Activated CD4-positive, alpha-beta T cell treated with anti-CD3 and anti-CD28 coated beads, Interleukin-2, amount 10 ng/mL, durations not matched to agents 24 days and 14 days (primary cell): ENCODE results near the gene FGGY. TPM values are rescaled to one million over a fixed set of nuclear protein-coding genes. Genes with fewer than 3 reads are reported as not detected.

Source experiments
- DNase-seq: peaks from one replicate; pipeline ENCODE4 v3.0.0; 2022
- H3K27ac Mint-ChIP-seq: one replicate; pipeline ENCODE4 v1.8.0; 2022; ENCODE audit warnings: mild to moderate bottlenecking, mixed read lengths
- H3K27me3 Mint-ChIP-seq: one replicate; pipeline ENCODE4 v1.8.0; 2022; ENCODE audit warnings: mixed read lengths
- H3K36me3 Mint-ChIP-seq: one replicate; pipeline ENCODE4 v1.8.0; 2022; ENCODE audit warnings: low read depth, mild to moderate bottlenecking, mixed read lengths
- H3K4me1 Mint-ChIP-seq: one replicate; pipeline ENCODE4 v1.8.0; 2021; ENCODE audit warnings: mixed read lengths
- H3K4me3 Mint-ChIP-seq: one replicate; pipeline ENCODE4 v1.8.0; 2022; ENCODE audit warnings: mild to moderate bottlenecking, moderate library complexity, mixed read lengths
- H3K9me3 Mint-ChIP-seq: one replicate; pipeline ENCODE4 v1.8.0; 2021; ENCODE audit warnings: mixed read lengths
- intact Hi-C: fragments of 100-400 bp; cut with micrococcal nuclease; formaldehyde crosslinking; loops from one replicate; pipeline ENCODE4 v1.15.1; 2023
- total RNA-seq: library from RNA; stranded (reverse); gene quantifications from 2 replicates; pipeline ENCODE4 v1.2.3, GENCODE V29; 2022

FGGY gene
- total RNA-seq, 1 donor from 2014 or later = 8.1 TPM

DNA sequence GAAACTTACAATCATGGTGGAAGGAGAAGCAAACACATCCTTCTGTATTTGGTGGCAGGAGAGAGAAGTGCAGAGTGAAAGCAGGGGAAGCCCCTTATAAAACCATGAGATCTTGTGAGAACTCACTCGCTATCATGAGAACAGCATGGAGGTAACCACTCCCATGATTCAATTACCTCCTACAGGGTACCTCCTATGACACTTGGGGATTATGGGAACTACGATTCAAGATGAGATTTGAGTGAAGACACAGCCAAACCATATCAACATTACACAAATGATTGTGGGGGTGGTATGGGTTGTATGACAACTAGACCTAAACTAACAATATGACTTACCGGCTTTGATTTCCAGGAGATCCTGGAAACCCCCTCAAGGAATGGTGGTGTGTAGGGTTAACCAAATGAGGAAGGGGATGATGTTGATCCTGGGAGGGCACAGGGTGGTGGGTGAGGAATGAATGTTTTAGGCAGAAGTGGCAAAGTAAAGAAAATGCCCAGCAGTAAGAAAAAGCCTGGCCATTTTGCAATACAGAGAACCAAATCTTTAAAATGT is 80.5 kb downstream of the FGGY start:
- DNase-seq = no peak
- Mint-ChIP-seq H3K4me3 (no peak overlapping the region), H3K4me1 (peaks cover 2% of the 10 kb centered on the region), H3K27ac (peak overlapping the region; percentile 31), H3K9me3 (peaks cover 16% of the 10 kb centered on the region), H3K36me3 (peaks cover 9% of the 10 kb centered on the region), H3K27me3 (no peaks in the 10 kb centered on the region)
- intact Hi-C loops = no loop called here

GRCh38 chr1:59378621-59379370 is 81.9 kb downstream of the FGGY start:
- intact Hi-C loops = no loop called here
- Mint-ChIP-seq H3K27ac (no peak overlapping the region), H3K4me3 (no peak overlapping the region), H3K4me1 (peaks cover 2% of the 10 kb centered on the region), H3K36me3 (peaks cover 9% of the 10 kb centered on the region), H3K9me3 (peaks cover 20% of the 10 kb centered on the region), H3K27me3 (no peaks in the 10 kb centered on the region)
- no peak for DNase-seq

GRCh38 chr1:59379371-59379728 is 82.5 kb downstream of the FGGY start:
- H3K4me3 Mint-ChIP-seq = no peak overlapping the region
- peaks cover 9% of the 10 kb centered on the region for H3K36me3 Mint-ChIP-seq
- H3K27me3 Mint-ChIP-seq = no peaks in the 10 kb centered on the region
- H3K27ac Mint-ChIP-seq = no peak overlapping the region
- H3K4me1 Mint-ChIP-seq = peaks cover 2% of the 10 kb centered on the region
- no peak for DNase-seq
- intact Hi-C loops = no loop called here
- H3K9me3 Mint-ChIP-seq = peaks cover 20% of the 10 kb centered on the region

- intact Hi-C loops = no loop called here
- Mint-ChIP-seq H3K36me3 (peaks cover 5% of the 10 kb centered on the region), H3K4me3 (no peak overlapping the region), H3K9me3 (peaks cover 5% of the 10 kb centered on the region), H3K4me1 (no peaks in the 10 kb centered on the region), H3K27ac (no peak overlapping the region), H3K27me3 (no peaks in the 10 kb centered on the region)
- DNase-seq = no peak
These were observed 87.1 kb downstream of the FGGY start for GRCh38 chr1:59383963-59384362.

DNA sequence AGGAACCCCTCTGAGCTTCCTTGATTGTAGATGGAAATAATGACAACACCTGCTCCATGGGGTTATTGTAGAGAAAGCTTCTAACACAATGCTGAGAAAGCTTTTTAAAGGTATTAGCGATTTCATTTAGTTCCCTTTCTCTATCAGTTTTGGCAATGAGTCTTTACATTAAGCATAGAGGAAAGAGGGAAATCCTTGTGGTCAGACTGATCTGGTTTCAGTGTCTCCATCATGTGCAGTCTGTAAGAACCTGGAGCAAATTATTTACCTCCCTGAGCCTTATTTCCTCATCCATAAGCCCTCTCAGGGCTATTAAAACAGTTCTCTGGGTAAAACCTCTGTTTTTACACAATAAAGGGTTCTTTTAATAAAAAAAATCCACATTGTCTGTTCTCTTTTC is 87.5 kb downstream of the FGGY start:
- Mint-ChIP-seq H3K4me1 (no peaks in the 10 kb centered on the region), H3K36me3 (peaks cover 5% of the 10 kb centered on the region), H3K27me3 (no peaks in the 10 kb centered on the region), H3K4me3 (no peak overlapping the region), H3K9me3 (peaks cover 4% of the 10 kb centered on the region), H3K27ac (no peak overlapping the region)
- intact Hi-C loops = no loop called here
- no peak for DNase-seq

- H3K36me3 Mint-ChIP-seq = no peaks in the 10 kb centered on the region
- intact Hi-C loops = no loop called here
- H3K27ac Mint-ChIP-seq = no peak overlapping the region
- no peaks in the 10 kb centered on the region for H3K27me3 Mint-ChIP-seq
- no peak overlapping the region for H3K4me3 Mint-ChIP-seq
- peaks cover 8% of the 10 kb centered on the region for H3K4me1 Mint-ChIP-seq
- peaks cover 10% of the 10 kb centered on the region for H3K9me3 Mint-ChIP-seq
- no peak for DNase-seq
These were observed 91.3 kb downstream of the FGGY start for GRCh38 chr1:59388191-59388590.

DNA sequence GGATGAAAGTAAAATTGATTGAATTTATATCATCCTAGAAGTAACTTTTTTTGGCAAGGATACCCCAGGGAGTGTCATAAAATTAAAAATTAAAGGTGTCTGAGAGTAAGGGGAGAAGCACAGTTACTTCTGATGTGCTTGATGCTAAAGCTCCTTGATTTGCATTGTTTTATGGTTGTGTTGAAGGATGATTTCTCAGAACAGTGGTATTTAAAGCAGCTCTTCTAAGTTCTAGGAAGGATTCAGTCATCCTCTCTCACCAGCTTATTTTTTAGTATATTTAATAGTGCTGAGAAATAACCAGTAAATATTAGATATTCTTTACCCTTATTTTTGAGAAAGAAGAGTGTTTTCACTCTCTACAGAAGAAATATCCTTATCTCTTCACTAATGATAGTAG is 93.0 kb downstream of the FGGY start:
- DNase-seq = no peak
- intact Hi-C loops = no loop called here
- peaks cover 11% of the 10 kb centered on the region for H3K4me1 Mint-ChIP-seq
- H3K36me3 Mint-ChIP-seq = no peaks in the 10 kb centered on the region
- H3K4me3 Mint-ChIP-seq = no peak overlapping the region
- peaks cover 6% of the 10 kb centered on the region for H3K9me3 Mint-ChIP-seq
- no peaks in the 10 kb centered on the region for H3K27me3 Mint-ChIP-seq
- no peak overlapping the region for H3K27ac Mint-ChIP-seq

DNA sequence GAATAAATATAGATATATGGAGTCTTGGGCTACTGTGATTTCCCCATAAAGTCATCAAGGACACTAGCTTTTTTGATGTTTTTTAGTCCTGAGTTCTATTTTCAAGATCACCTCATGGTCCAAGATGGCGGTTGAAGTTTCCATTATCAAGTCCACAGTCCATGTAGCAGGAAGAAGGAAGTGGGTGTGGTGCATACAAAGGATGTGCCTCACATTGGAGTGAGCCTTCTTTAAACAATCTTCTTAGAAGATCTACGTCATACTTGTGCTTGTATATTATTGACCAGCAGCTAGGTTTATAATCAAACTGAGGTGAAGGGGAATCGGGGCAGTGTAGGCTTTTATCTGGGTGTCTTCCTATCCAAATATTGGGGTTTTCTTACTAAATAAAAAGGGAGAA is 93.4 kb downstream of the FGGY start:
- Mint-ChIP-seq H3K36me3 (no peaks in the 10 kb centered on the region), H3K9me3 (peaks cover 6% of the 10 kb centered on the region), H3K4me3 (no peak overlapping the region), H3K27ac (no peak overlapping the region), H3K4me1 (peaks cover 13% of the 10 kb centered on the region), H3K27me3 (no peaks in the 10 kb centered on the region)
- no peak for DNase-seq
- intact Hi-C loops = no loop called here

- intact Hi-C loops = no loop called here
- no peak for DNase-seq
- no peak overlapping the region for H3K27ac Mint-ChIP-seq
- H3K4me3 Mint-ChIP-seq = no peak overlapping the region
- no peaks in the 10 kb centered on the region for H3K27me3 Mint-ChIP-seq
- H3K36me3 Mint-ChIP-seq = no peaks in the 10 kb centered on the region
- H3K4me1 Mint-ChIP-seq = peaks cover 17% of the 10 kb centered on the region
- H3K9me3 Mint-ChIP-seq = peaks cover 6% of the 10 kb centered on the region
These were observed 94.6 kb downstream of the FGGY start for GRCh38 chr1:59391212-59392179.

GRCh38 chr1:59393211-59394180 is 96.6 kb downstream of the FGGY start:
- peaks cover 20% of the 10 kb centered on the region for H3K4me1 Mint-ChIP-seq
- H3K36me3 Mint-ChIP-seq = no peaks in the 10 kb centered on the region
- H3K9me3 Mint-ChIP-seq = peaks cover 6% of the 10 kb centered on the region
- H3K27me3 Mint-ChIP-seq = no peaks in the 10 kb centered on the region
- DNase-seq = no peak
- intact Hi-C loops = no loop called here
- H3K27ac Mint-ChIP-seq = no peak overlapping the region
- H3K4me3 Mint-ChIP-seq = no peak overlapping the region

DNA sequence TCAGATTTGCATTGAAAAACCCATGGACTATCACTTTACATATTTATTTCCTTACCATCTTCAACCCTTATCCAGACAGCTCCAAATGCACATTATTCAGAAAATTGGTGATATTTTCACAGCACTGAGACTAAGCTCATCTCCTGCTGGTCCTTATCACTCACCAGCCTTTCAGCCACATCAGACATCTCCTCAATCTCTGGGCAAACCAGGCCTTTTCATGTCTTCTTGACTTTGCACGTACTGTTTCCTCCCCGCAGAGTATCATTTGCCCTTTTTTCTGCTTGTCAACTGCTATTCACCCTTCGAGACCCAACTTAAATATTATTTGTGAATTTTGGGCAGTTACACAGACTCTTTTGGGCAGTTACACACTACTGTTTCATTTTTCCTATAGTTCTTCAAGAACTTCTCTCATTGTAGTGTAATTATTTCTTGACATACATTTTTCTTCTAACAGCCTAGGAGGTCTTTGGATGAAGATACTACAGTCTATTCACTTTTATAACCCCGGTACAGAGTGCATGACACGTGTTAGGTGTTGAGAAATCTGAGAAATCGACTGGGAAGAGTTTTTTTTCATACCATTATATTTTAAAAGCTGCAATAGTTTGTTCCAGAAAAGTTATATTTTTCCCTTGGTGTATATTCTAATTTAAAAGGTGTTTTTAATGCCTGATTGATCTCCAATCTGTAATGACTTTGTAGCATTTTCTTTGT is 98.0 kb downstream of the FGGY start:
- peaks cover 20% of the 10 kb centered on the region for H3K4me1 Mint-ChIP-seq

GRCh38 chr1:59396387-59396786 is 99.5 kb downstream of the FGGY start:
- no peaks in the 10 kb centered on the region for H3K36me3 Mint-ChIP-seq
- intact Hi-C loops = no loop called here
- no peaks in the 10 kb centered on the region for H3K9me3 Mint-ChIP-seq
- H3K4me3 Mint-ChIP-seq = no peak overlapping the region
- no peaks in the 10 kb centered on the region for H3K27me3 Mint-ChIP-seq
- no peak overlapping the region for H3K27ac Mint-ChIP-seq
- DNase-seq = no peak
- peaks cover 13% of the 10 kb centered on the region for H3K4me1 Mint-ChIP-seq

More for the DNA sequence above, 98.0 kb downstream of the FGGY start:
- intact Hi-C loops = no loop called here
- no peak overlapping the region for H3K4me3 Mint-ChIP-seq
- H3K27me3 Mint-ChIP-seq = no peaks in the 10 kb centered on the region
- no peak overlapping the region for H3K27ac Mint-ChIP-seq
- H3K36me3 Mint-ChIP-seq = no peaks in the 10 kb centered on the region
- H3K9me3 Mint-ChIP-seq = peaks cover 6% of the 10 kb centered on the region
- no peak for DNase-seq
